D721Med (cell line): ENCODE measurements around the gene RNF125.
A peak's percentile ranks its signal among the peaks of the same experiment; 100 is the strongest.
"Not testable (repeated sequence)": the region's sequence is repeated elsewhere in the genome, so short reads cannot be mapped to it uniquely, and the experiment has no call there.

ENCODE experiments used
- DNase-seq: peaks from one replicate; pipeline ENCODE4 v3.0.0; 2011; ENCODE audit warnings: low spot score; ENCODE audit not compliant: insufficient read length
- FAIRE-seq: peaks from 2 replicates; lab custom pipeline; 2011; peaks lifted over from hg19 to GRCh38; lab: Jason Lieb, UNC
- CTCF ChIP-seq: IDR thresholded peaks from 2 replicates; pipeline ENCODE4 v1.5.1; 2012; ENCODE audit warnings: mild to moderate bottlenecking, control low read depth; ENCODE audit not compliant: insufficient read depth; ENCODE audit errors: missing control alignments

RNF125 gene

GRCh38 chr18:32074206-32074605 is 55.6 kb downstream of the RNF125 start:
- DNase-seq (no peak), FAIRE-seq (no peak)
- TF ChIP-seq CTCF = no peak

GRCh38 chr18:32078845-32079244 is 60.2 kb downstream of the RNF125 start:
- TF ChIP-seq CTCF = no peak
- no peak for DNase-seq
- no peak for FAIRE-seq

- DNase-seq (no peak), FAIRE-seq (no peak)
- no peak for TF ChIP-seq CTCF
Observed at GRCh38 chr18:32081881-32082280, 63.3 kb downstream of the RNF125 start.

GRCh38 chr18:32083781-32084180 is 65.2 kb downstream of the RNF125 start:
- TF ChIP-seq CTCF = no peak
- no peak for FAIRE-seq
- DNase-seq = no peak

GRCh38 chr18:32086881-32087280 is 68.3 kb downstream of the RNF125 start:
- no peak for FAIRE-seq
- no peak for DNase-seq
- TF ChIP-seq CTCF = no peak

- not testable (repeated sequence) for FAIRE-seq, DNase-seq
Observed at GRCh38 chr18:32090831-32091230, 72.2 kb downstream of the RNF125 start.

GRCh38 chr18:32091325-32091723 is 72.7 kb downstream of the RNF125 start:
- TF ChIP-seq CTCF = no peak
- FAIRE-seq = peak; percentile 51

More at GRCh38 chr18:32091325-32091723, 72.7 kb downstream of the RNF125 start:
- DNase-seq = no peak
